ENCODE data around the gene CHAT. TPM values are rescaled to one million over a fixed set of nuclear protein-coding genes. Genes with fewer than 3 reads are reported as not detected.

CHAT gene
- total and polyA plus RNA-seq, 7 donors: not detected

GRCh38 chr10:49625411-49625810 lies 11.6 kb downstream of the CHAT start:
- intact Hi-C loops (cut with DNase I): no loop called here
- no peak for TF ChIP-seq CTCF (IDR thresholded peaks at IDR 0.05)
- H3K27ac ChIP-seq: no peak overlapping the region
- no peaks in the 10 kb centered on the region for H3K36me3 ChIP-seq (ENCODE audit: insufficient read depth in 1 of 2, low read depth in 1 of 2)
- no peak overlapping the region for H3K4me3 ChIP-seq
- DNase-seq (no peak), ATAC-seq (no peak)
- 78 to 82% (median 82%) methylated on average over 10 of the region's 10 CpGs for WGBS, 3 donors
- H3K27me3 ChIP-seq (ENCODE audit: insufficient read depth in 3 of 3, low read length in 2 of 3): peaks cover 0 to 5% (median 0%) of the 10 kb centered on the region in 3 donors
- H3K4me1 ChIP-seq: no peaks in the 10 kb centered on the region
- H3K9me3 ChIP-seq: no peaks in the 10 kb centered on the region

- WGBS, 3 donors: 89 to 91% (median 90%) methylated on average over 7 of the region's 7 CpGs
- no peak overlapping the region for H3K4me3 ChIP-seq
- no peaks in the 10 kb centered on the region for H3K36me3 ChIP-seq (ENCODE audit: insufficient read depth in 1 of 2, low read depth in 1 of 2)
- TF ChIP-seq CTCF (IDR thresholded peaks at IDR 0.05): no peak
- H3K9me3 ChIP-seq: no peaks in the 10 kb centered on the region
- ATAC-seq (no peak), DNase-seq (no peak)
- peaks cover 0 to 5% (median under 1%) of the 10 kb centered on the region in 3 donors for H3K27me3 ChIP-seq (ENCODE audit: insufficient read depth in 3 of 3, low read length in 2 of 3)
- intact Hi-C loops (cut with DNase I): no loop called here
- no peak overlapping the region for H3K27ac ChIP-seq
- H3K4me1 ChIP-seq: no peaks in the 10 kb centered on the region
Observed at GRCh38 chr10:49627038-49627437, 13.2 kb downstream of the CHAT start.

GRCh38 chr10:49627644-49628247 lies 13.9 kb downstream of the CHAT start:
- ATAC-seq: no peak
- TF ChIP-seq CTCF (IDR thresholded peaks at IDR 0.05): no peak
- H3K27me3 ChIP-seq (ENCODE audit: insufficient read depth in 3 of 3, low read length in 2 of 3): peaks cover 0 to 7% (median 5%) of the 10 kb centered on the region in 3 donors

GRCh38 chr10:49628599-49628998 lies 14.8 kb downstream of the CHAT start:
- no peaks in the 10 kb centered on the region for H3K36me3 ChIP-seq (ENCODE audit: insufficient read depth in 1 of 2, low read depth in 1 of 2)
- intact Hi-C loops (cut with DNase I): no loop called here
- no peak for DNase-seq
- H3K4me1 ChIP-seq: no peaks in the 10 kb centered on the region
- 82 to 89% (median 82%) methylated on average over 8 of the region's 8 CpGs for WGBS, 3 donors
- H3K4me3 ChIP-seq: no peak overlapping the region
- H3K27ac ChIP-seq: no peak overlapping the region
- TF ChIP-seq CTCF (IDR thresholded peaks at IDR 0.05): no peak
- ATAC-seq: no peak
- H3K9me3 ChIP-seq: no peaks in the 10 kb centered on the region
- peaks cover 0 to 7% (median 5%) of the 10 kb centered on the region in 3 donors for H3K27me3 ChIP-seq (ENCODE audit: insufficient read depth in 3 of 3, low read length in 2 of 3)

More at GRCh38 chr10:49627644-49628247, 13.9 kb downstream of the CHAT start:
- H3K36me3 ChIP-seq (ENCODE audit: insufficient read depth in 1 of 2, low read depth in 1 of 2): no peaks in the 10 kb centered on the region
- H3K9me3 ChIP-seq: no peaks in the 10 kb centered on the region
- no peak overlapping the region for H3K4me3 ChIP-seq
- H3K27ac ChIP-seq: no peak overlapping the region
- DNase-seq: no peak
- H3K4me1 ChIP-seq: no peaks in the 10 kb centered on the region
- intact Hi-C loops (cut with DNase I): no loop called here
- 84 to 90% (median 84%) methylated on average over 18 of the region's 18 CpGs for WGBS, 3 donors

GRCh38 chr10:49629431-49629881 lies 15.6 kb downstream of the CHAT start:
- H3K36me3 ChIP-seq (ENCODE audit: insufficient read depth in 1 of 2, low read depth in 1 of 2): no peaks in the 10 kb centered on the region
- intact Hi-C loops (cut with DNase I): no loop called here
- no peaks in the 10 kb centered on the region for H3K9me3 ChIP-seq
- ATAC-seq (no peak), DNase-seq (no peak)
- TF ChIP-seq CTCF (IDR thresholded peaks at IDR 0.05): no peak
- H3K27ac ChIP-seq: no peak overlapping the region
- H3K4me3 ChIP-seq: no peak overlapping the region
- peaks cover 0 to 7% (median 5%) of the 10 kb centered on the region in 3 donors for H3K27me3 ChIP-seq (ENCODE audit: insufficient read depth in 3 of 3, low read length in 2 of 3)
- H3K4me1 ChIP-seq: no peaks in the 10 kb centered on the region
- WGBS, 3 donors: 59 to 65% (median 62%) methylated on average over 9 of the region's 9 CpGs
